GM10248 (cell line): ENCODE results near the gene SLC6A11.

ENCODE experiments used
- CTCF ChIA-PET: fragments of 300-600 bp; sonication (Branson Sonifier 250); formaldehyde crosslinking; extraction: SDS; loops from one replicate; lab custom pipeline; 2021; ENCODE audit warnings: antibody characterized with exemption; lab: Yijun Ruan, JAX
- POLR2A ChIA-PET: fragments of 350-650 bp; sonication (Branson Sonifier 250); formaldehyde crosslinking; extraction: SDS; loops from one replicate; lab custom pipeline; 2020; ENCODE audit warnings: antibody characterized with exemption; lab: Yijun Ruan, JAX
- DNase-seq: peaks from one replicate; pipeline ENCODE4 v3.0.0; 2012; ENCODE audit errors: extremely low spot score
- TF ChIP-seq, protein P1 (sequence below): IDR thresholded peaks from 2 replicates; pipeline ENCODE4 v1.5.1; 2012; ENCODE audit warnings: mild to moderate bottlenecking, low read depth; ENCODE audit errors: extremely low read depth, missing control alignments, control extremely low read depth

SLC6A11 gene

DNA sequence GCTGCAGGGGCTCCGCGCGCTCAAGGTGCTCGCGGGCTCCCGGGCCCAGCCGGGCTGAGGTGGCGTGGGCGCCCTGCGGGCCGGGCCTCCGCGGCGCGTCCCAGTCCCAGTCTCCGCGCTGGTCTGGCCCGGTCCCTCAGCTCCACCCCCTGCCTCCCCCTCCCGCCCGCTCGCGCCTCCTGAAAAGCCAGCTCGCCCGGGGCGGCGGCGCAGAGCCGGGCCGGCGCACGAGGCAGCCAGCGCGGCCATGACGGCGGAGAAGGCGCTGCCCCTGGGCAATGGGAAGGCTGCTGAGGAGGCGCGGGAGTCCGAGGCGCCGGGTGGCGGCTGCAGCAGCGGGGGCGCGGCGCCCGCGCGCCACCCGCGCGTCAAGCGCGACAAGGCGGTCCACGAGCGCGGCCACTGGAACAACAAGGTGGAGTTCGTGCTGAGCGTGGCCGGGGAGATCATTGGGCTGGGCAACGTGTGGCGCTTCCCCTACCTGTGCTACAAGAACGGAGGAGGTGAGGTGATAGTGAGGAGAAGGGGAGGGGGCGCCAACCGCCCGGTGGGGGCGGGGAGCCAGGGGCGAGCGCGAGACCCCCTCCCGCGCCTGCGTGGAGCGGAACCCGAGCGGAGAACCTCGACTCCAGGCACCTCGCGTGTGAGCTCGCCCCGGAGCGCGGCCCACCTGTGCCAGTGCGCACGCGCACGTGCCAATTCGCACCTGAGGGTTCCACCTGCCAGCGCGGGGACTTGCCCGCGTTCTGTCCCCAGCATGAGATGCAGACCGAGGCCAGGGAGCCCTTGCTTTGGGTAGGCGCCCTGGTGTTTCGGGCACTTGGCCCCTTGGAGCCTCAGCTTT is at the start of gene SLC6A11:
Gene SLC6A11, plus strand, starts transcription at position 210 of the 844 bp plus-strand sequence. Its CDS starts 38 bp downstream, at position 248.
- CTCF ChIA-PET, result no interaction called here
- POLR2A ChIA-PET, result no interaction called here
- DNase-seq, result no peak
- TF ChIP-seq, protein P1, sequence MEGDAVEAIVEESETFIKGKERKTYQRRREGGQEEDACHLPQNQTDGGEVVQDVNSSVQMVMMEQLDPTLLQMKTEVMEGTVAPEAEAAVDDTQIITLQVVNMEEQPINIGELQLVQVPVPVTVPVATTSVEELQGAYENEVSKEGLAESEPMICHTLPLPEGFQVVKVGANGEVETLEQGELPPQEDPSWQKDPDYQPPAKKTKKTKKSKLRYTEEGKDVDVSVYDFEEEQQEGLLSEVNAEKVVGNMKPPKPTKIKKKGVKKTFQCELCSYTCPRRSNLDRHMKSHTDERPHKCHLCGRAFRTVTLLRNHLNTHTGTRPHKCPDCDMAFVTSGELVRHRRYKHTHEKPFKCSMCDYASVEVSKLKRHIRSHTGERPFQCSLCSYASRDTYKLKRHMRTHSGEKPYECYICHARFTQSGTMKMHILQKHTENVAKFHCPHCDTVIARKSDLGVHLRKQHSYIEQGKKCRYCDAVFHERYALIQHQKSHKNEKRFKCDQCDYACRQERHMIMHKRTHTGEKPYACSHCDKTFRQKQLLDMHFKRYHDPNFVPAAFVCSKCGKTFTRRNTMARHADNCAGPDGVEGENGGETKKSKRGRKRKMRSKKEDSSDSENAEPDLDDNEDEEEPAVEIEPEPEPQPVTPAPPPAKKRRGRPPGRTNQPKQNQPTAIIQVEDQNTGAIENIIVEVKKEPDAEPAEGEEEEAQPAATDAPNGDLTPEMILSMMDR, result no peak

- CTCF ChIA-PET, result interaction anchor here (1.2 to 4.3 kb wide), 5 partner anchors 10 to 30 kb away, joined by 3 to 42 read pairs (median 4); no protein-coding TSS in a partner anchor
- POLR2A ChIA-PET, result no interaction called here
- no peak for DNase-seq
- TF ChIP-seq, protein P1, result no peak
These were observed 47.2 kb upstream of the SLC6A11 start for GRCh38 chr3:10768708-10769394.

DNA sequence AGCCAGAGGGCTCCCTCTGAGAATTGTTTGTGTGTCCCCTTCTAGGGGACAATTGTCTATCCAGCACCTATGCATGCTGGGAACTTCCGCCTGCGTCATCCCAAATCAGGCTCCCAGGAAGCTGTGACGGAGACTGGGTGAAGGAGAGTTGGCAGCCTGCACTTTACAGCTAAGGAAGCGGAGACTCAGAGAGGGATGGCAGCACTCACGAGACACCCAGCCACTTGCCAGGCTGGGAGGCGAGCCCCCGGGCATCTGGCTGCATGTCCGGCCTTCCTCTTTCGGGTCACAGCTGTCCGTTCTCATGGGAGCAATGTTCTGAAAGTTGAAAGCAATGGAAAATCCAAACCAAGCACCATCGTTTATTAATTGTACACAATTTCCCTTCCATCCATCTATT is 45.5 kb upstream of the SLC6A11 start:
- ChIA-PET POLR2A (no interaction called here), CTCF (interaction anchor here (1.5 to 4.3 kb wide), 2 partner anchors 11 to 16 kb away, joined by 5 to 42 read pairs; no protein-coding TSS in a partner anchor)
- no peak for DNase-seq
- TF ChIP-seq, protein P1, result no peak

GRCh38 chr3:10770981-10771380 is 45.0 kb upstream of the SLC6A11 start:
- TF ChIP-seq, protein P1, result no peak
- ChIA-PET POLR2A (no interaction called here), CTCF (interaction anchor here (1.5 to 4.3 kb wide), 3 partner anchors 12 to 16 kb away, joined by 5 to 42 read pairs (median 8); no protein-coding TSS in a partner anchor)
- DNase-seq, result no peak

DNA sequence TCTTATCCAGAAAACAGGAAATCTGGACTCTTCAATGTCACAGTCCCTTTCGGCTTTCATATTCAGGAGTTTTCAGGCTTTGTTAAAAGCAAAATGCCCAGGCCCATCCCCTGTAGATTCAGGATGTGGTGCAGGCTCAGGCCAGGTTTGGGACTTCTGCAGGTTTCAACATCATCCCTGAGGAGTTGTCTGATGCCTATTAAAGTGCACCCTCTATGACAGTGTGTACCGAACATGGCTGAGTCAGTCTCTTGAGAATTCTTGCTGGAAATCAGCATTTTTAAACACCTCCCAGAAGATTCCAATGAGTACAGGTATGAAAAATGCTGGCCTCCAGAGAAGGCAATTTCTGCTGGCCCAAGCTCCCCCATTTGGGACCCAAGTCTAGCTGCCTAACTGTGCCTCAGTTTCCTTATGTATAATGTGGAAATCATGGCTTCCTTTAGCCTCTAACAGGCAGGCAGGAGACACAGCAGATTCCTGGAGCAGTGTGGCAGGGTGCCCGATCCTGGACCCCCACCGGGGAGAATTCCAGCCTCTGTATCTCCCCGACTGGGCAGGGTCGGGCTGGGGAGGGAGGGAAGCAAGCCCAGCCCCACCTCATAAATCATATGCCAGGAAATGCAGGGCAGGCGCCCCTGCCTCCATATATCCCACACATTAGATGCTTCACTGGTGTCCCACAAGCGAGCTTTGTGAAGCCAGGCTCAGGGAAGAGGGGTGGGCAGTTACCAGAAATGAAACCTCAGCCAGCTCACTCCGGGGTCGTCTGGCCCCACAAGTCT is 44.4 kb upstream of the SLC6A11 start:
- TF ChIP-seq, protein P1, result no peak
- POLR2A ChIA-PET, result no interaction called here
- no peak for DNase-seq
- CTCF ChIA-PET, result interaction anchor here (1.5 to 2.0 kb wide), 2 partner anchors 11 to 12 kb away, joined by 4 to 8 read pairs; no protein-coding TSS in a partner anchor
